Activated T-cell treated with anti-CD3 and anti-CD28 coated beads, Interleukin-2, amount 50 U/mL, for 4 hours (primary cell): ENCODE data around the gene VGLL2. TPM values are rescaled to one million over a fixed set of nuclear protein-coding genes. Genes with fewer than 3 reads are reported as not detected.

Experiments
- ATAC-seq, 2 donors: fragments of 200-7000 bp; cut with Tn5 transposase; one replicate each; pipeline ENCODE4 v1.10.0; 2021
- DNase-seq: peaks from one replicate; pipeline ENCODE4 v3.0.0-alpha.2; 2020
- H3K27me3 Mint-ChIP-seq: one replicate; pipeline ENCODE4 v1.8.0; 2021; ENCODE audit warnings: low read depth, mixed read lengths
- H3K36me3 Mint-ChIP-seq: one replicate; pipeline ENCODE4 v1.8.0; 2022; ENCODE audit warnings: mixed read lengths; ENCODE audit not compliant: insufficient read depth
- H3K4me1 Mint-ChIP-seq: one replicate; pipeline ENCODE4 v1.8.0; 2021; ENCODE audit warnings: low read depth, mixed read lengths
- H3K4me3 Mint-ChIP-seq: one replicate; pipeline ENCODE4 v1.8.0; 2021; ENCODE audit warnings: mild to moderate bottlenecking, moderate library complexity, mixed read lengths
- H3K9me3 Mint-ChIP-seq: one replicate; pipeline ENCODE4 v1.8.0; 2021; ENCODE audit warnings: mixed read lengths
- total RNA-seq, 3 donors: library from RNA; stranded (reverse); gene quantifications; one replicate each; pipeline ENCODE4 v1.2.1, GENCODE V29; 2021

VGLL2 gene
- total RNA-seq, 3 donors from 2014 or later, result not detected

GRCh38 chr6:117276778-117277316, 11.5 kb downstream of the VGLL2 start:
- H3K4me3 Mint-ChIP-seq, result no peak overlapping the region
- DNase-seq (no peak), ATAC-seq (no peak)
- no peaks in the 10 kb centered on the region for H3K4me1 Mint-ChIP-seq
- no peaks in the 10 kb centered on the region for H3K36me3 Mint-ChIP-seq
- peaks cover 46% of the 10 kb centered on the region for H3K27me3 Mint-ChIP-seq
- H3K9me3 Mint-ChIP-seq, result no peaks in the 10 kb centered on the region

DNA sequence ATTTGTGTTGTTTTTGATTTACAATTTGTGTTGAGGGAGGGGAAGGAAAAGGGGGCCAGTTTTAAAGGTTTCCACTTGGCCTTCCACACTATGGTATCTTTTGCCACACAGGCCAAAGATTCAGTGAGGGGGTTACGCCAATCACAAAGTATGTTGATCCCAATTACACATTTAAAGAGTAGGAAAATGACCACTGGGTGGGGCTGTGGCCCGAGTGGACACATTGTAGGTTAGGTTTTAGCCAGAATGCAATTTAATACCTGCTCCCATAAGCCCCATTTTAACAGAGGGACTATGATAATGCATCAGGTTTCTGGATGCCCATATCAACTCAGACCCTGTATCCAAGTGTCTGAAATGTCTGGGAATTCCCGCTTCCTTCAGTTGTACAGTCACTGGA, 15.6 kb downstream of the VGLL2 start:
- ATAC-seq (no peak), DNase-seq (no peak)
- Mint-ChIP-seq H3K4me1 (no peaks in the 10 kb centered on the region), H3K27me3 (peaks cover 17% of the 10 kb centered on the region), H3K9me3 (no peaks in the 10 kb centered on the region), H3K4me3 (no peak overlapping the region), H3K36me3 (no peaks in the 10 kb centered on the region)

DNA sequence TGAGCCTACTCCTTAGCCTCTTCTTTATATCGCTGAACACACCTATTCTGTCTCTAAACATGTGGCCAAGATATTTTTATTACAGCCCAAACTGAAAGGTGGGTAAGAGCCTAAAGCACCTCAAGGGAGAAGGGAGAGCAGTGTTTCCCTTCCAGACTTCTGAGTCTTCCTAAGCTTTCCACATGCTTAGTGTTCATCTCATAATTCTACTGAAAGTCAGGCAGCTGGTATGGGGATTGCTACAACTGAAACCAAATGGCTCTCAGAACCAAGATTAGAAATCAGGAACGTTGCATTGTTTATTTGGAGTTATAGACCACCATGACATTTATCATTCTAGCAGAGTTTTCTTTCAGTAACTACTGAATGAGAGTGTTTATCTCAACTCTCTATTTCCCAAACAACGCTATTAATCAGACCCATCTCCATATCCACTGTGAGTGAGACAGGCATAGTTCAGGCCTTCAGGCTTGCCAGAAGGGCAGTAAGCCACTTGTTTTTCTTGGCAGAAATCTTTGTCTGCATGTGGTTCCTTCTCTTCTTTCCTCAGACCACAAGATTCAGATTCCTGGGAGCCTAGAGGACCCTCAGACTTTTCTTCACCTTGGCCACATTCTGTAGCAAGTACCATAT, 22.8 kb downstream of the VGLL2 start:
- H3K36me3 Mint-ChIP-seq, result no peaks in the 10 kb centered on the region
- H3K4me1 Mint-ChIP-seq, result no peaks in the 10 kb centered on the region
- ATAC-seq (no peak), DNase-seq (no peak)
- no peak overlapping the region for H3K4me3 Mint-ChIP-seq
- H3K9me3 Mint-ChIP-seq, result no peaks in the 10 kb centered on the region
- H3K27me3 Mint-ChIP-seq, result peaks cover 10% of the 10 kb centered on the region

DNA sequence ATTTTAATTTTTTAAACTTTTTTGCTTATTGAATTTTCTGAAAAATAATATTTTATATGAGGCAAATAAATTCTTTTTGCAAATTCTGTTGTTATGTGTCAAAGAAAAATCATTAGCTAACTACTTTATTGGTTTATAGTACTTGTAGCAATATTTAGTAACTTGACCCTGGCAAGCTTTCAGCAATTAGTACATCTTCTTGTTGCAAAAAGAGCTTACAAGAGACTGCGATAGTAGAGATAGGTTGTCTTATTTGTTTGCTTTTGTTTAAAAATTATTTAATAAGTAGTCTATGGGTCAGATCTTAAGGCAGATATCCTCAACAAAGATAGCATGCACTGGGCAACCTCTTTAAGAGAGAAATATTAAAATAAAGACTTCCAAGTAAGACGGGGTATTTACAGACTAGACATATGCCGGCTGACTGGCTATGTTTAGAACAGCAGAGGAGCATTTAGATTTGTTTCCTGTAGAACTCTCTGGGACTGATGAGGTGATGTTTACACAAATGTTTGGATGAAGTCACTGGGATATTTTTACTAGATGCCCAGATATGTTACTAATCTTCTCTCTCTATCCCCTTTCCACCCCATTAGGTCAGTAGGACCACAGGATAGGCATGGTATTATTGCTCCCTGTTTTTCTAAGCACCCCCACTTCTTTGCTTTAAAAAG, 25.0 kb downstream of the VGLL2 start:
- no peaks in the 10 kb centered on the region for H3K36me3 Mint-ChIP-seq
- no peak for ATAC-seq

GRCh38 chr6:117298941-117299340, 33.6 kb downstream of the VGLL2 start:
- H3K9me3 Mint-ChIP-seq, result no peaks in the 10 kb centered on the region

More for the DNA sequence above, 25.0 kb downstream of the VGLL2 start:
- Mint-ChIP-seq H3K27me3 (peaks cover 10% of the 10 kb centered on the region), H3K4me3 (no peak overlapping the region), H3K4me1 (no peaks in the 10 kb centered on the region), H3K9me3 (no peaks in the 10 kb centered on the region)
- no peak for DNase-seq

GRCh38 chr6:117303323-117303722, 38.0 kb downstream of the VGLL2 start:
- ATAC-seq (no peak), DNase-seq (no peak)
- Mint-ChIP-seq H3K27me3 (peaks cover 2% of the 10 kb centered on the region), H3K4me3 (no peak overlapping the region), H3K9me3 (no peaks in the 10 kb centered on the region), H3K4me1 (no peaks in the 10 kb centered on the region), H3K36me3 (no peaks in the 10 kb centered on the region)

More at GRCh38 chr6:117298941-117299340, 33.6 kb downstream of the VGLL2 start:
- H3K36me3 Mint-ChIP-seq, result no peaks in the 10 kb centered on the region
- DNase-seq (no peak), ATAC-seq (no peak)
- H3K4me1 Mint-ChIP-seq, result no peaks in the 10 kb centered on the region
- no peaks in the 10 kb centered on the region for H3K27me3 Mint-ChIP-seq
- H3K4me3 Mint-ChIP-seq, result no peak overlapping the region

- no peaks in the 10 kb centered on the region for H3K4me1 Mint-ChIP-seq
- DNase-seq, result no peak
- H3K4me3 Mint-ChIP-seq, result no peak overlapping the region
- H3K27me3 Mint-ChIP-seq, result peaks cover 2% of the 10 kb centered on the region
- no peaks in the 10 kb centered on the region for H3K9me3 Mint-ChIP-seq
- no peaks in the 10 kb centered on the region for H3K36me3 Mint-ChIP-seq
- no peak for ATAC-seq
Measured at GRCh38 chr6:117304446-117304845, 39.1 kb downstream of the VGLL2 start.

GRCh38 chr6:117306227-117306790, 41.0 kb downstream of the VGLL2 start:
- no peak overlapping the region for H3K4me3 Mint-ChIP-seq
- H3K4me1 Mint-ChIP-seq, result no peaks in the 10 kb centered on the region
- H3K9me3 Mint-ChIP-seq, result no peaks in the 10 kb centered on the region
- DNase-seq (no peak), ATAC-seq (no peak)
- peaks cover 2% of the 10 kb centered on the region for H3K27me3 Mint-ChIP-seq
- no peaks in the 10 kb centered on the region for H3K36me3 Mint-ChIP-seq

DNA sequence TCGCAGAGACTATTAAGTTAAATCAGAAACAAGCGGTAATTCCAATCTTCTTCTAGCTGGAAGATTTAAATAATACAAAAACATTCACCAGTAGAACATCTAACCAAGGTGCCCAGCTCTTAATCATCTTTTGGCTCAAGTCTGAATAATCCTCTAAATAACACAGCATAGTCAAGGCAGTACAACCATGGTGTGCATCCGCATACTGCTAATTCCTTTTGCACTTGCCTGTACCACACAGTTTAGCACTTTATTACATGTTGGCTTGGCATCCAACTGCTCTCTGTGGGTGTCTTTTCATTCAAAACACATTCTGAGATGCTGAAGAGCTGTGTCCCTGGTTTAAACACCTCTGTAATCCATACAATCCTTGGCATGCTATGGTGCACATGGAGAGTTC, 42.3 kb downstream of the VGLL2 start:
- no peak for ATAC-seq
- H3K36me3 Mint-ChIP-seq, result no peaks in the 10 kb centered on the region
- H3K9me3 Mint-ChIP-seq, result no peaks in the 10 kb centered on the region
- DNase-seq, result no peak
- H3K4me3 Mint-ChIP-seq, result no peak overlapping the region
- H3K4me1 Mint-ChIP-seq, result no peaks in the 10 kb centered on the region
- peaks cover 4% of the 10 kb centered on the region for H3K27me3 Mint-ChIP-seq

DNA sequence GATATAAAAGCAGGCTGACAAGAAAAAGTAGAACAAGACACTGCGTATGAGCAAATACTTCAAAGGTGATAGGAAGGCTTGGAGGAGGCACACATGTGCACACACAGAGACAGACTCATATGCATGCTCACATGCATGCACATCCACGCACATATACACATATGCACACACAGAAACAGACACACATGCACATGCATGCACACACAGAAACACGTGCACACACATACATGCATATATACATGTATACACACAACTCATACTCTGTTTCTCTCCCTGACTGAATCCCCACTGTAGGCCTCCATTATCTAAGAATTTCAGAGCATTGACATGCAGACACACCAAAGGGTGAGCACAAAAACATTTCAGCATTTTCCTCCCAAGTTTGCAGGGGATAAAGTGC, 43.7 kb downstream of the VGLL2 start:
- Mint-ChIP-seq H3K4me1 (no peaks in the 10 kb centered on the region), H3K9me3 (no peaks in the 10 kb centered on the region), H3K27me3 (peaks cover 4% of the 10 kb centered on the region), H3K36me3 (no peaks in the 10 kb centered on the region), H3K4me3 (no peak overlapping the region)
- DNase-seq (no peak), ATAC-seq (no peak)

DNA sequence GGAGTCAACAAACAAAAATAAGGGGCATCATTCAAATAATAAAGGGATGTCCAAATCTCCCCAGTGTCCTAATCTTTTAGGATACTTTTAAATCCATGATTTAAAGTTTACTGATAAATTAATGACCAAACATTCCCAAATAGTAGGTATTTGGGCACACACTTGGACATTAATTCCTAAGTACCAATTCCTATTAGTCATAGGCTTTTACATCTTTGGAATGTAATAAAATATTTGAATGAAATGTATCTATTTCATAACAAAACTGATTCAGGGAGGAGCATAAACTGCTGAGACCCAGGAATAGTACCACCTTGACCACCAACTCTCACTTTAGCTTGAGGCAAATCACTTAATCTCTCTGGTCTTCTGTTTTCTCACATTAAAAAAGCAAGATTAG, 44.3 kb downstream of the VGLL2 start:
- peaks cover 4% of the 10 kb centered on the region for H3K27me3 Mint-ChIP-seq
- H3K4me1 Mint-ChIP-seq, result no peaks in the 10 kb centered on the region
- no peak for ATAC-seq
- no peaks in the 10 kb centered on the region for H3K36me3 Mint-ChIP-seq
- H3K4me3 Mint-ChIP-seq, result no peak overlapping the region
- no peaks in the 10 kb centered on the region for H3K9me3 Mint-ChIP-seq
- no peak for DNase-seq

DNA sequence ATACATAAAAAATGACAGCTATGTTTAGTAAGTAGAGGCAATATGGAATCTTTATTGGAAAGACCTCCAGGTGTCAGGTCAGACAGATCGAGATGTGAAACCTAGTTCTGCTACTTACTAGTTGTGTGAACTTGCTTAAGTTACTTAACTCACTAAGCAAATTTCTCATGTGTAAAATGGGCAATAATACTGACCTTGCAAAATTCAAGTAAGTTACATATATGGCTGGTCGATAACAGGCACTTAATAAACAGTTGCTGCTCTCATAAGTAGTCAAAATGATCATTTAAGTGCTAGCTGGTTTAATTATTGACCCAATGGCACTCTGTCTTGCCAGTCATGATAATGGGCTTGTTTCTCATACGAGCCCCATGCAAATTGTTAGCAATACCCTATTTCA, 46.0 kb downstream of the VGLL2 start:
- no peak overlapping the region for H3K4me3 Mint-ChIP-seq
- H3K36me3 Mint-ChIP-seq, result no peaks in the 10 kb centered on the region
- H3K4me1 Mint-ChIP-seq, result no peaks in the 10 kb centered on the region
- no peak for ATAC-seq
- peaks cover 2% of the 10 kb centered on the region for H3K27me3 Mint-ChIP-seq
- no peaks in the 10 kb centered on the region for H3K9me3 Mint-ChIP-seq
- DNase-seq, result no peak

- no peaks in the 10 kb centered on the region for H3K36me3 Mint-ChIP-seq
- H3K9me3 Mint-ChIP-seq, result no peaks in the 10 kb centered on the region
- ATAC-seq (no peak), DNase-seq (no peak)
- H3K4me3 Mint-ChIP-seq, result no peak overlapping the region
- H3K27me3 Mint-ChIP-seq, result peaks cover 2% of the 10 kb centered on the region
- no peaks in the 10 kb centered on the region for H3K4me1 Mint-ChIP-seq
Measured at GRCh38 chr6:117311726-117312125, 46.4 kb downstream of the VGLL2 start.

GRCh38 chr6:117317261-117317660, 51.9 kb downstream of the VGLL2 start:
- H3K27me3 Mint-ChIP-seq, result peaks cover 5% of the 10 kb centered on the region
- DNase-seq, result no peak
- no peaks in the 10 kb centered on the region for H3K9me3 Mint-ChIP-seq
- no peak overlapping the region for H3K4me3 Mint-ChIP-seq
- no peaks in the 10 kb centered on the region for H3K4me1 Mint-ChIP-seq
- no peaks in the 10 kb centered on the region for H3K36me3 Mint-ChIP-seq
- ATAC-seq, result no peak
